GM12875 (cell line): ENCODE results near the gene ANXA4.

Experiments
- H3K4me3 ChIP-seq: one replicate; pipeline ENCODE4 v1.5.1; 2011; ENCODE audit warnings: low read depth, low read length, control low read depth
- CTCF ChIP-seq: IDR thresholded peaks from 2 replicates; pipeline ENCODE4 v1.5.1; 2011; ENCODE audit warnings: low read depth, mild to moderate bottlenecking, control low read depth, inconsistent platforms, low read length, moderate library complexity, borderline replicate concordance; ENCODE audit not compliant: insufficient read depth

ANXA4 gene

GRCh38 chr2:69766014-69766413 is 24.1 kb downstream of the ANXA4 start:
- H3K4me3 ChIP-seq = no peak overlapping the region
- TF ChIP-seq CTCF = no peak

GRCh38 chr2:69767034-69767433 is 25.1 kb downstream of the ANXA4 start:
- H3K4me3 ChIP-seq = no peak overlapping the region
- TF ChIP-seq CTCF = no peak

GRCh38 chr2:69768235-69768634 is 26.3 kb downstream of the ANXA4 start:
- H3K4me3 ChIP-seq = no peak overlapping the region
- no peak for TF ChIP-seq CTCF

GRCh38 chr2:69768789-69769188 is 26.9 kb downstream of the ANXA4 start:
- H3K4me3 ChIP-seq = no peak overlapping the region
- no peak for TF ChIP-seq CTCF

- no peak overlapping the region for H3K4me3 ChIP-seq
- no peak for TF ChIP-seq CTCF
Measured at GRCh38 chr2:69769272-69769671, 27.3 kb downstream of the ANXA4 start.

GRCh38 chr2:69770193-69770702 is 28.3 kb downstream of the ANXA4 start:
- TF ChIP-seq CTCF = no peak
- H3K4me3 ChIP-seq = no peak overlapping the region

- no peak for TF ChIP-seq CTCF
- H3K4me3 ChIP-seq = no peak overlapping the region
Measured at GRCh38 chr2:69770747-69771146, 28.8 kb downstream of the ANXA4 start.
